NCI-H128 (cell line): ENCODE results near the gene DPM2.
A peak's percentile ranks its signal among the peaks of the same experiment; 100 is the strongest.

ENCODE experiments used
- DNase-seq: peaks from one replicate; lab custom pipeline; 2025; ENCODE audit not compliant: unreplicated experiment; lab: John Stamatoyannopoulos, UW

Gene DPM2

GRCh38 chr9:127958728-127959127 is 21.1 kb upstream of the DPM2 start:
- DNase-seq = no peak

- DNase-seq = peak; percentile 87
Measured at GRCh38 chr9:127955294-127956015, 17.8 kb upstream of the DPM2 start.

- DNase-seq = no peak
Measured at GRCh38 chr9:127954831-127955293, 17.2 kb upstream of the DPM2 start.

GRCh38 chr9:127953768-127954505 is 16.3 kb upstream of the DPM2 start:
- DNase-seq = no peak

- no peak for DNase-seq
Measured at GRCh38 chr9:127953154-127953553, 15.5 kb upstream of the DPM2 start.

- no peak for DNase-seq
Measured at GRCh38 chr9:127950513-127951289, 13.0 kb upstream of the DPM2 start.

- DNase-seq = no peak
Measured at GRCh38 chr9:127949827-127950512, 12.3 kb upstream of the DPM2 start.

GRCh38 chr9:127947841-127948710 is 10.4 kb upstream of the DPM2 start:
- no peak for DNase-seq

GRCh38 chr9:127946728-127947127 is 9.1 kb upstream of the DPM2 start:
- no peak for DNase-seq

GRCh38 chr9:127945942-127946341 is 8.3 kb upstream of the DPM2 start:
- DNase-seq = no peak

- no peak for DNase-seq
Measured at GRCh38 chr9:127945338-127945737, 7.7 kb upstream of the DPM2 start.

GRCh38 chr9:127944586-127945218 is 7.0 kb upstream of the DPM2 start:
- DNase-seq = no peak

GRCh38 chr9:127943731-127944144 is 6.1 kb upstream of the DPM2 start:
- peak; percentile 59 for DNase-seq

- no peak for DNase-seq
Measured at GRCh38 chr9:127943011-127943662, 5.5 kb upstream of the DPM2 start.

- DNase-seq = no peak
Measured at GRCh38 chr9:127942216-127943010, 4.8 kb upstream of the DPM2 start.

GRCh38 chr9:127941961-127942215 is 4.2 kb upstream of the DPM2 start:
- DNase-seq = no peak

- no peak for DNase-seq
Measured at GRCh38 chr9:127941062-127941960, 3.7 kb upstream of the DPM2 start.

GRCh38 chr9:127940593-127940992 is 2.9 kb upstream of the DPM2 start:
- no peak for DNase-seq
